Skeletal muscle tissue (tissue), 4 donors: Measurements from ENCODE around the gene ZNF598. TPM values are rescaled to one million over a fixed set of nuclear protein-coding genes. Genes with fewer than 3 reads are reported as not detected.

Experiments
- H3K27ac ChIP-seq: one replicate; pipeline ENCODE4 v1.7.0; 2013; ENCODE audit warnings: mild to moderate bottlenecking, low read depth, low read length, inconsistent platforms
- H3K27me3 ChIP-seq, 3 donors: one replicate each; pipeline ENCODE4 v1.7.0; 2013; ENCODE audit warnings: low read length in 3 of 3; ENCODE audit not compliant: control insufficient read depth in 3 of 3, insufficient read depth in 3 of 3
- H3K36me3 ChIP-seq, 3 donors: one replicate each; pipeline ENCODE4 v1.7.0; 2013; ENCODE audit warnings: low read length in 3 of 3; ENCODE audit not compliant: control insufficient read depth in 3 of 3, insufficient read depth in 3 of 3
- H3K4me1 ChIP-seq, 3 donors: one replicate each; pipeline ENCODE4 v1.7.0; 2013; ENCODE audit warnings: low read length in 3 of 3, mild to moderate bottlenecking in 3 of 3; ENCODE audit not compliant: control insufficient read depth in 3 of 3, insufficient read depth in 3 of 3
- H3K4me3 ChIP-seq, 3 donors: one replicate each; pipeline ENCODE4 v1.7.0; 2013; ENCODE audit warnings: low read length in 3 of 3
- H3K9ac ChIP-seq, 3 donors: one replicate each; pipeline ENCODE4 v1.7.0; 2013; ENCODE audit warnings: low read length in 3 of 3, mild to moderate bottlenecking in 3 of 3, moderate library complexity in 2 of 3, low read depth in 1 of 3
- H3K9me3 ChIP-seq, 3 donors: one replicate each; pipeline ENCODE4 v1.7.0; 2013; ENCODE audit warnings: low read length in 3 of 3; ENCODE audit not compliant: control insufficient read depth in 3 of 3
- total RNA-seq: library from RNA; depleted of rRNA; stranded (reverse); fragments of >200 nt; gene quantifications from one replicate; pipeline ENCODE4 v1.2.3, GENCODE V29; 2014
- donor health status: Osteomylitis.

ZNF598 gene
- total RNA-seq, 1 donor from 2014 or later: 4.7 TPM

- peaks cover 43 to 50% (median 48%) of the 10 kb centered on the region in 3 donors for H3K4me1 ChIP-seq
- no peaks in the 10 kb centered on the region for H3K9me3 ChIP-seq
- no peaks in the 10 kb centered on the region for H3K27me3 ChIP-seq
- no peak overlapping the region for H3K4me3 ChIP-seq
- H3K36me3 ChIP-seq: peaks cover 33 to 45% (median 34%) of the 10 kb centered on the region in 3 donors
- no peak overlapping the region for H3K27ac ChIP-seq
- no peak overlapping the region for H3K9ac ChIP-seq
Measured at GRCh38 chr16:2002406-2003230, 7.0 kb downstream of the ZNF598 start.

GRCh38 chr16:2001456-2002355, 7.9 kb downstream of the ZNF598 start:
- Histone ChIP-seq H3K27me3 (no peaks in the 10 kb centered on the region), H3K27ac (no peak overlapping the region), H3K9ac (no peak overlapping the region), H3K4me3 (no peak overlapping the region), H3K9me3 (no peaks in the 10 kb centered on the region), H3K4me1 (peaks cover 35 to 42% (median 39%) of the 10 kb centered on the region in 3 donors), H3K36me3 (peaks cover 35 to 50% (median 40%) of the 10 kb centered on the region in 3 donors)

GRCh38 chr16:2001035-2001434, 8.6 kb downstream of the ZNF598 start:
- Histone ChIP-seq H3K27me3 (no peaks in the 10 kb centered on the region), H3K9me3 (no peaks in the 10 kb centered on the region), H3K27ac (no peak overlapping the region), H3K4me3 (no peak overlapping the region), H3K9ac (no peak overlapping the region), H3K4me1 (peaks cover 28 to 36% (median 33%) of the 10 kb centered on the region in 3 donors), H3K36me3 (peaks cover 35 to 50% (median 42%) of the 10 kb centered on the region in 3 donors)

- no peaks in the 10 kb centered on the region for H3K27me3 ChIP-seq
- no peak overlapping the region for H3K4me3 ChIP-seq
- no peaks in the 10 kb centered on the region for H3K9me3 ChIP-seq
- H3K9ac ChIP-seq: no peak overlapping the region
- H3K36me3 ChIP-seq: peaks cover 35 to 49% (median 42%) of the 10 kb centered on the region in 3 donors
- peaks cover 18 to 25% (median 23%) of the 10 kb centered on the region in 3 donors for H3K4me1 ChIP-seq
- H3K27ac ChIP-seq: no peak overlapping the region
Measured at GRCh38 chr16:1999866-2000514, 9.6 kb downstream of the ZNF598 start.

- H3K4me3 ChIP-seq: no peak overlapping the region
- H3K9ac ChIP-seq: no peak overlapping the region
- no peaks in the 10 kb centered on the region for H3K9me3 ChIP-seq
- H3K27me3 ChIP-seq: no peaks in the 10 kb centered on the region
- H3K27ac ChIP-seq: no peak overlapping the region
- peaks cover 9 to 17% (median 14%) of the 10 kb centered on the region in 3 donors for H3K4me1 ChIP-seq
- peaks cover 35 to 49% (median 42%) of the 10 kb centered on the region in 3 donors for H3K36me3 ChIP-seq
Measured at GRCh38 chr16:1998852-1999801, 10.5 kb downstream of the ZNF598 start.

- Histone ChIP-seq H3K27ac (no peak overlapping the region), H3K9ac (no peak overlapping the region), H3K9me3 (no peaks in the 10 kb centered on the region), H3K4me3 (no peak overlapping the region), H3K4me1 (peaks cover 3 to 10% (median 8%) of the 10 kb centered on the region in 3 donors), H3K36me3 (peaks cover 35 to 49% (median 42%) of the 10 kb centered on the region in 3 donors), H3K27me3 (no peaks in the 10 kb centered on the region)
Measured at GRCh38 chr16:1998360-1998835, 11.2 kb downstream of the ZNF598 start.

GRCh38 chr16:1997494-1998359, 11.9 kb downstream of the ZNF598 start:
- Histone ChIP-seq H3K36me3 (peaks cover 35 to 43% (median 42%) of the 10 kb centered on the region in 3 donors), H3K4me1 (peaks cover 0 to 5% (median 5%) of the 10 kb centered on the region in 3 donors), H3K27me3 (no peaks in the 10 kb centered on the region), H3K9ac (no peak overlapping the region), H3K9me3 (no peaks in the 10 kb centered on the region), H3K27ac (peak overlapping the region; percentile 42), H3K4me3 (no peak overlapping the region)

- Histone ChIP-seq H3K9ac (no peak overlapping the region), H3K36me3 (peaks cover 11 to 13% (median 12%) of the 10 kb centered on the region in 3 donors), H3K9me3 (no peaks in the 10 kb centered on the region), H3K4me3 (no peak overlapping the region), H3K27ac (no peak overlapping the region), H3K4me1 (peaks cover 12 to 26% (median 19%) of the 10 kb centered on the region in 3 donors), H3K27me3 (peaks cover 26 to 27% (median 27%) of the 10 kb centered on the region in 3 donors)
Measured at GRCh38 chr16:1993731-1994131, 15.9 kb downstream of the ZNF598 start.
